ENCODE measurements around the gene KRT25. TPM values are rescaled to one million over a fixed set of nuclear protein-coding genes. Genes with fewer than 3 reads are reported as not detected.

KRT25 gene
- total RNA-seq, 1 donor from 2014 or later = not detected

DNA sequence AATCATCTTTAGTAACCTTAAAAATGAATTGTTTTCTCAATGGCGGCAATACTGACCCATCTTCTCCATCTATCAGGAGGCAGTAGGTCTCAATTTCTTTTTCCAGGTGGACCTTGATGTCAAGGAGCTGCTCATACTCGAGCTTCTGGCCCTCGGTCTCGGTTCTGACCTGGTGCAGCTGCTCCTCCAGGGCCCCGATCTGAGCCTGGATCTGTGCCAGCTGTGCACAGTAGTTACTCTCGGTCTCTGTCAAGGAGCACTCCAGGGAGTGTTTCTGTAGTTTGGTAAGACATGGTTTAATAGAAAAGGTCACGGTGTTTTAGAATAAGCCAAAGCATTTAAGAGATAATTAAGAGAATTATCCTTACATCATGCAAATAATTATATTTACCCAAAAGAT is 22.3 kb upstream of the KRT25 start:
- H3K9me3 Mint-ChIP-seq (ENCODE audit: low read depth) = no peaks in the 10 kb centered on the region
- H3K4me1 Mint-ChIP-seq (ENCODE audit: low read depth) = no peaks in the 10 kb centered on the region
- no peak overlapping the region for H3K4me3 Mint-ChIP-seq (ENCODE audit: low read depth)
- TF ChIP-seq, protein P1, sequence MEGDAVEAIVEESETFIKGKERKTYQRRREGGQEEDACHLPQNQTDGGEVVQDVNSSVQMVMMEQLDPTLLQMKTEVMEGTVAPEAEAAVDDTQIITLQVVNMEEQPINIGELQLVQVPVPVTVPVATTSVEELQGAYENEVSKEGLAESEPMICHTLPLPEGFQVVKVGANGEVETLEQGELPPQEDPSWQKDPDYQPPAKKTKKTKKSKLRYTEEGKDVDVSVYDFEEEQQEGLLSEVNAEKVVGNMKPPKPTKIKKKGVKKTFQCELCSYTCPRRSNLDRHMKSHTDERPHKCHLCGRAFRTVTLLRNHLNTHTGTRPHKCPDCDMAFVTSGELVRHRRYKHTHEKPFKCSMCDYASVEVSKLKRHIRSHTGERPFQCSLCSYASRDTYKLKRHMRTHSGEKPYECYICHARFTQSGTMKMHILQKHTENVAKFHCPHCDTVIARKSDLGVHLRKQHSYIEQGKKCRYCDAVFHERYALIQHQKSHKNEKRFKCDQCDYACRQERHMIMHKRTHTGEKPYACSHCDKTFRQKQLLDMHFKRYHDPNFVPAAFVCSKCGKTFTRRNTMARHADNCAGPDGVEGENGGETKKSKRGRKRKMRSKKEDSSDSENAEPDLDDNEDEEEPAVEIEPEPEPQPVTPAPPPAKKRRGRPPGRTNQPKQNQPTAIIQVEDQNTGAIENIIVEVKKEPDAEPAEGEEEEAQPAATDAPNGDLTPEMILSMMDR (IDR thresholded peaks at IDR 0.05; ENCODE audit: unreplicated experiment) = no peak
- peaks cover 19% of the 10 kb centered on the region for H3K27me3 Mint-ChIP-seq
- DNase-seq (ENCODE audit: low spot score, unreplicated experiment) = no peak
- no peaks in the 10 kb centered on the region for H3K36me3 Mint-ChIP-seq (ENCODE audit: insufficient read depth)
- H3K27ac Mint-ChIP-seq = no peak overlapping the region

DNA sequence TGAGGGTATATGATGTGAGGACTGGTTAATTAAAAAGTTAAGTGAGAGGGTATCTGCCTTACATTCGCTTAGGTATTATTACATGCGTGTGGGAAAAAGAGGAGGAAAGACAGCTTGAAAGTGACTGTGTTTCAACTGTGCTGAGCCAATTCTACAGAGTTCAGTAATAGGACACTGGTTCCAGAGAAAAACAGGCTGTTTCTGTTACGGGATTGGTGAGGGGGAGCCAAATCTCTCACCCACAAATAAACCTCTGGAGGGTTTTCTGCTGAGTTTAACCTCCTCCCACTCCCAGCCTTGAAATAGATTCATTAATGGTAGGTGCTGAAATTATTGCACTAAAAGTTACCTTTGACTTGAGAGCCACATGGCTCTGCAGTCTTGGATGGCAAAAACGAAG is 20.8 kb upstream of the KRT25 start:
- Mint-ChIP-seq H3K4me1 (ENCODE audit: low read depth) (no peaks in the 10 kb centered on the region), H3K9me3 (ENCODE audit: low read depth) (no peaks in the 10 kb centered on the region), H3K27me3 (peaks cover 24% of the 10 kb centered on the region), H3K27ac (no peak overlapping the region), H3K36me3 (ENCODE audit: insufficient read depth) (no peaks in the 10 kb centered on the region), H3K4me3 (ENCODE audit: low read depth) (no peak overlapping the region)
- no peak for DNase-seq (ENCODE audit: low spot score, unreplicated experiment)
- TF ChIP-seq, protein P1 (IDR thresholded peaks at IDR 0.05; ENCODE audit: unreplicated experiment) = no peak

DNA sequence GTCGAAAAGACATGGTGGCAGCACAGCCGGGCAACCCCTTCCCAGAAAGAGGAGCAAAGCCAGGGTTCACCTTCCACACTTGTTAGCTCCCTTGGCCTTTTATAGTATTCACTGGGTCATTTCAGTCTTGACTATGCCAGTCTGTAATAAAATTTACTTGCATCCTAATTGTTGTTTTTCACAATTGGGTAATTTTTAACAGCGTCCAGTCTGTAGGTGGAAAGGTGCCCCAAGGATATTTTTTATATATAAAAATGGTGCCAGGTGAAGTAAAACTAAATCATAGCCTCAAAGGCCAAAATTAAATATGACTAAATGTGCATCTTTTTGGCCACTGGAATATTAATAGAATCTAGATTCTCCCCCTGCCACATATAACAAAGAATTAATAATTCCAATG is 17.0 kb upstream of the KRT25 start, which contains the start of gene KRT26:
Gene KRT26 (minus strand): TSS at position 101 of the 400 bp plus-strand sequence. CDS start 88 bp downstream, at position 13.
- TF ChIP-seq, protein P1 (IDR thresholded peaks at IDR 0.05; ENCODE audit: unreplicated experiment) = no peak
- H3K9me3 Mint-ChIP-seq (ENCODE audit: low read depth) = no peaks in the 10 kb centered on the region
- no peaks in the 10 kb centered on the region for H3K4me1 Mint-ChIP-seq (ENCODE audit: low read depth)
- H3K4me3 Mint-ChIP-seq (ENCODE audit: low read depth) = no peak within 1 kb of the TSS
- no peak for DNase-seq (ENCODE audit: low spot score, unreplicated experiment)
- H3K36me3 Mint-ChIP-seq (ENCODE audit: insufficient read depth) = no peaks in the 10 kb centered on the region
- H3K27me3 Mint-ChIP-seq = peaks cover 16% of the 10 kb centered on the region
- H3K27ac Mint-ChIP-seq = no peak within 1 kb of the TSS

DNA sequence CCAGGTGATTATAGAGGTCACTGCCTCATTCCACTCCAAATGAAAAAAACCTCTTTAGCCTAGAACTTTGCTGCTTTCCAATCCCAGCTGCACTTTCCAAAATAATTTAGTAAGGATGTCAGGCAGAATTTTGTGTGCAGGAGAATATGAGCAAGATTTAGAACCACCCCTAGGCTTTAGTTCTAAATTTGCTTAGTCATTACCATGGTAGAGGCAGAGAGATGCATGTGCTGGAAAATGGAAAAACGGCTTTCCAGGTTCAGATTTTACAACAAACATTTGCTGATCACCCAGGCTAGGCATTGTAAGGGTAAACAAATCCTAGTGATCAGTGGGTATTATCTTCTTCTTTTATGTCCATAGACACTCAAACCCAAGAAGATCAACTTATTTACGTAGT is 10.5 kb upstream of the KRT25 start:
- H3K27me3 Mint-ChIP-seq = no peaks in the 10 kb centered on the region
- TF ChIP-seq, protein P1 (IDR thresholded peaks at IDR 0.05; ENCODE audit: unreplicated experiment) = no peak
- no peak overlapping the region for H3K27ac Mint-ChIP-seq

DNA sequence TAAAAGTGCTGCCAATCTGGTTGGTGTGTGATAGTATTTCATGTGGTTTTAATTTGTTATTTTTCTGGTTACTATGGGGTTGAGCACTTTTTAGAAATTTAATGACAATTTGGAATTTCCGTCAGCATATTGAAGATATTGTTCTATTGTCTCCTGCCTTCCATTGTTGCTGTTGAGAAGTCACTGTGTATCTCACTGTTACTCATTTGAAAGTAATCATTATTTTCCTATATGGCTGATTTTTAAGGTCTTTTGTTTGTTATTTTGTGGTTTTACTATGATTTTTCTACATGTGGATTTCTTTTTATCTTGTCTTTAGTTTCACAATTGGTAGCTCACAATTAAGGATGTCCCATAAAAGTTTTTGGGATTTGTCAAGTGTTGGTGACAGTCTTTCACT is 8.6 kb upstream of the KRT25 start:
- H3K4me3 Mint-ChIP-seq (ENCODE audit: low read depth) = no peak overlapping the region
- TF ChIP-seq, protein P1 (IDR thresholded peaks at IDR 0.05; ENCODE audit: unreplicated experiment) = no peak
- no peaks in the 10 kb centered on the region for H3K27me3 Mint-ChIP-seq
- H3K9me3 Mint-ChIP-seq (ENCODE audit: low read depth) = peaks cover 33% of the 10 kb centered on the region
- no peaks in the 10 kb centered on the region for H3K4me1 Mint-ChIP-seq (ENCODE audit: low read depth)
- H3K27ac Mint-ChIP-seq = no peak overlapping the region
- no peaks in the 10 kb centered on the region for H3K36me3 Mint-ChIP-seq (ENCODE audit: insufficient read depth)
- DNase-seq (ENCODE audit: low spot score, unreplicated experiment) = no peak

More for the DNA sequence above, 10.5 kb upstream of the KRT25 start:
- Mint-ChIP-seq H3K4me1 (ENCODE audit: low read depth) (no peaks in the 10 kb centered on the region), H3K36me3 (ENCODE audit: insufficient read depth) (no peaks in the 10 kb centered on the region), H3K9me3 (ENCODE audit: low read depth) (peaks cover 19% of the 10 kb centered on the region), H3K4me3 (ENCODE audit: low read depth) (no peak overlapping the region)
- DNase-seq (ENCODE audit: low spot score, unreplicated experiment) = no peak
